GM12891 (cell line): ENCODE measurements around the gene FEZ2.

Experiments used
- PAX5 ChIP-seq: IDR thresholded peaks from 2 replicates; pipeline ENCODE4 v1.6.1; 2011; ENCODE audit warnings: low read length, moderate library complexity, mild to moderate bottlenecking; ENCODE audit not compliant: insufficient read depth, severe bottlenecking
- POLR2A ChIP-seq: IDR thresholded peaks from 2 replicates; pipeline ENCODE4 v1.6.1; 2011; ENCODE audit warnings: low read depth, low read length, control low read depth
- POLR2AphosphoS5 ChIP-seq: IDR thresholded peaks from 2 replicates; pipeline ENCODE4 v1.6.1; 2011; ENCODE audit warnings: low read depth, low read length, control low read depth
- SPI1 ChIP-seq: IDR thresholded peaks from 2 replicates; pipeline ENCODE4 v1.6.1; 2011; ENCODE audit warnings: low read depth, low read length, control low read depth
- TAF1 ChIP-seq: IDR thresholded peaks from 2 replicates; pipeline ENCODE4 v1.6.1; 2011; ENCODE audit warnings: low read depth, low read length, control low read depth

- TF ChIP-seq POLR2A (no peak), POLR2AphosphoS5 (no peak), SPI1 (no peak), TAF1 (no peak), PAX5 (no peak)
Observed at GRCh38 chr2:36620321-36620720, 22.4 kb upstream of the FEZ2 start.
